HepG2 (cell line): ENCODE results near the gene CHKA. TPM values are rescaled to one million over a fixed set of nuclear protein-coding genes. Genes with fewer than 3 reads are reported as not detected.
A peak's percentile ranks its signal among the peaks of the same experiment; 100 is the strongest.

Experiments
- CREBL2 ChIP-seq: sonication (generic); formaldehyde crosslinking; IDR thresholded peaks from 2 replicates; pipeline ENCODE4 v1.8.1; 2023; ENCODE audit warnings: missing genetic modification reagents, mild to moderate bottlenecking, borderline replicate concordance
- FIP1L1 ChIP-seq: fragments of 200-400 bp; formaldehyde crosslinking; IDR thresholded peaks from 2 replicates; pipeline ENCODE4 v1.6.1; 2018; ENCODE audit warnings: low read depth, mild to moderate bottlenecking, low read length, moderate library complexity, borderline replicate concordance; ENCODE audit not compliant: insufficient read depth
- GABPB1 ChIP-seq: IDR thresholded peaks from 2 replicates; pipeline ENCODE4 v1.6.1; 2016; ENCODE audit warnings: mild to moderate bottlenecking, missing genetic modification reagents, moderate library complexity, missing compliant biosample characterization
- GTF3A ChIP-seq: sonication (generic); formaldehyde crosslinking; conservative IDR thresholded peaks from 2 replicates; pipeline ENCODE4 v1.4.0; 2020; ENCODE audit warnings: mild to moderate bottlenecking, missing genetic modification reagents
- KDM1A ChIP-seq: IDR thresholded peaks from 2 replicates; pipeline ENCODE4 v1.6.1; 2016; ENCODE audit warnings: missing compliant biosample characterization
- MAFF ChIP-seq: IDR thresholded peaks from 2 replicates; pipeline ENCODE4 v1.6.1; 2011; ENCODE audit warnings: low read depth, low read length, improper control_type of control experiment
- MAZ ChIP-seq, 2 experiments: sonication (generic) in 1 of 2; formaldehyde crosslinking in 1 of 2; IDR thresholded peaks; 2 replicates each; pipeline versions ENCODE4 v1.5.0 to v1.6.1; 2012 to 2020; ENCODE audit warnings: low read depth in 2 of 2, mild to moderate bottlenecking in 2 of 2, borderline replicate concordance in 1 of 2, improper control_type of control experiment in 1 of 2, low read length in 1 of 2, missing genetic modification reagents in 1 of 2, moderate library complexity in 1 of 2
- MXI1 ChIP-seq: IDR thresholded peaks from 3 replicates; pipeline ENCODE4 v1.6.1; 2012; ENCODE audit warnings: low read depth, low read length, inconsistent platforms, borderline replicate concordance
- MYC ChIP-seq: sonication (generic); formaldehyde crosslinking; IDR thresholded peaks from 2 replicates; pipeline ENCODE4 v1.9.0; 2021; ENCODE audit warnings: missing genetic modification reagents, borderline replicate concordance
- PAX8 ChIP-seq: sonication (generic); formaldehyde crosslinking; IDR thresholded peaks from 2 replicates; pipeline ENCODE4 v1.8.0; 2022; ENCODE audit warnings: mild to moderate bottlenecking, missing genetic modification reagents, borderline replicate concordance
- SALL1 ChIP-seq: sonication (generic); formaldehyde crosslinking; IDR thresholded peaks from 2 replicates; pipeline ENCODE4 v1.8.0; 2022; ENCODE audit warnings: mild to moderate bottlenecking, missing genetic modification reagents
- SOX13 ChIP-seq, 3 experiments: fragments of 450-650 bp in 1 of 3; sonication (generic) in 1 of 3; formaldehyde crosslinking in 1 of 3; IDR thresholded peaks in 2 of 3; conservative IDR thresholded peaks in 1 of 3; 2 replicates each; pipeline versions ENCODE4 v1.5.0 to v1.6.1; 2016 to 2020; ENCODE audit warnings: antibody characterized with exemption in 1 of 3, mild to moderate bottlenecking in 1 of 3, missing compliant biosample characterization in 1 of 3, missing genetic modification reagents in 1 of 3, moderate library complexity in 1 of 3
- SP1 ChIP-seq, 2 experiments: fragments of 450-650 bp in 1 of 2; sonication (generic) in 1 of 2; formaldehyde crosslinking in 1 of 2; IDR thresholded peaks; 2 replicates each; pipeline versions ENCODE4 v1.4.0 to v1.6.1; 2016 to 2020; ENCODE audit warnings: missing genetic modification reagents in 1 of 2
- TFDP1 ChIP-seq: IDR thresholded peaks from 2 replicates; pipeline ENCODE4 v1.6.1; 2016; ENCODE audit warnings: missing compliant biosample characterization, missing genetic modification reagents, borderline replicate concordance
- TGIF2 ChIP-seq: IDR thresholded peaks from 2 replicates; pipeline ENCODE4 v1.6.1; 2016; ENCODE audit warnings: control low read depth, missing compliant biosample characterization
- THAP7 ChIP-seq: sonication (generic); formaldehyde crosslinking; IDR thresholded peaks from 2 replicates; pipeline ENCODE4 v1.8.1; 2023; ENCODE audit warnings: mild to moderate bottlenecking, missing genetic modification reagents
- ZBTB4 ChIP-seq: sonication (generic); formaldehyde crosslinking; IDR thresholded peaks from 2 replicates; pipeline ENCODE4 v1.4.0; 2020; ENCODE audit warnings: missing genetic modification reagents, mild to moderate bottlenecking, borderline replicate concordance
- ZBTB43 ChIP-seq: sonication (generic); formaldehyde crosslinking; conservative IDR thresholded peaks from 2 replicates; pipeline ENCODE4 v1.4.0; 2020; ENCODE audit warnings: missing genetic modification reagents
- ZIK1 ChIP-seq: sonication (generic); formaldehyde crosslinking; IDR thresholded peaks from 2 replicates; pipeline ENCODE4 v1.5.0; 2020; ENCODE audit warnings: mild to moderate bottlenecking, low read depth, missing genetic modification reagents, borderline replicate concordance
- ZNF558 ChIP-seq: sonication (generic); formaldehyde crosslinking; IDR thresholded peaks from 2 replicates; pipeline ENCODE4 v1.9.0; 2022; ENCODE audit warnings: mild to moderate bottlenecking, missing genetic modification reagents, borderline replicate concordance
- polyA plus RNA-seq, 8 experiments: library from polyadenylated mRNA; depleted of rRNA in 3 of 8; stranded (reverse) in 7 of 8; unstranded in 1 of 8; fragments of >200 nt; fragmentation: Illumina TruSeq in 4 of 8; extraction: Trizol in 4 of 8; gene quantifications; 2 replicates each; pipeline versions ENCODE4 v1.2.1 to v1.2.3, GENCODE V29; 2011 to 2016; ENCODE audit warnings: low read depth in 4 of 8, missing spikeins in 1 of 8, mixed read lengths in 1 of 8; ENCODE audit not compliant: insufficient read depth in 1 of 8
- total RNA-seq, 5 experiments: library from RNA; depleted of rRNA; stranded (reverse); fragments of >200 nt; fragmentation: Illumina TruSeq; extraction: Trizol; gene quantifications; 2 replicates each; pipeline ENCODE4 v1.2.3, GENCODE V29; 2016; ENCODE audit warnings: low read depth in 1 of 5

Gene CHKA
- total and polyA plus RNA-seq, 2 of the 13 experiments (the other 11 are each of a cell fraction or from before 2014, with no cell fraction given) = 71.6 to 92.7 TPM

- 0 out of 2 replicates have a peak, but pooled peaks have one; percentile 58 for TF ChIP-seq ZBTB4 (CRISPR knock-in tag)
- peak; percentile 73; the same call in 1 of the 2 replicates for TF ChIP-seq GABPB1
- TF ChIP-seq SP1 (IDR thresholded peaks at IDR 0.05) = no peak
- peak; percentile 56; the same call in 1 of the 2 replicates for TF ChIP-seq SP1 (CRISPR knock-in tag; IDR thresholded peaks at IDR 0.05)
- TF ChIP-seq PAX8 (CRISPR knock-in tag) = no peak
- TF ChIP-seq TGIF2 = no peak
- TF ChIP-seq MXI1 = peak; percentile 84; the same call in 1 of the 3 replicates
- TF ChIP-seq GTF3A (CRISPR knock-in tag) = no peak
- peak; percentile 57; the same call in 1 of the 2 replicates for TF ChIP-seq KDM1A (CRISPR knock-in tag)
- TF ChIP-seq MAFF = no peak
- TF ChIP-seq THAP7 (CRISPR knock-in tag) = peak; percentile 38; the same call in 1 of the 2 replicates
- peak; percentile 87; the same call in 1 of the 2 replicates for TF ChIP-seq MYC (CRISPR knock-in tag)
- TF ChIP-seq ZIK1 = no peak
- TF ChIP-seq ZNF558 (CRISPR knock-in tag) = no peak
- no peak for TF ChIP-seq SOX13 (IDR thresholded peaks at IDR 0.05)
- TF ChIP-seq SOX13 (CRISPR knock-in tag; conservative IDR thresholded peaks at IDR 0.05 in 1 of 2, IDR thresholded peaks at IDR 0.05 in 1 of 2) = 0 out of 4 replicates have a peak, but pooled peaks of 1 of the 2 experiments have one; percentile 13
- peak; percentile 64; the same call in 1 of the 2 replicates for TF ChIP-seq TFDP1 (CRISPR knock-in tag)
- TF ChIP-seq SALL1 (CRISPR knock-in tag) = peak; percentile 48
- no peak for TF ChIP-seq CREBL2 (CRISPR knock-in tag)
- TF ChIP-seq MAZ (IDR thresholded peaks at IDR 0.05; ENCODE audit: borderline replicate concordance, low read depth, low read length) = peak; percentile 64; the same call in 1 of the 2 replicates
- peak; percentile 49; the same call in 1 of the 2 replicates for TF ChIP-seq MAZ (CRISPR knock-in tag; IDR thresholded peaks at IDR 0.05; ENCODE audit: low read depth)
- TF ChIP-seq ZBTB43 = peak; percentile 95
- TF ChIP-seq FIP1L1 = no peak
Observed at GRCh38 chr11:68003846-68004550, 117.2 kb downstream of the CHKA start, which contains the start of gene UNC93B1 (continued).
